GM21723 (cell line): ENCODE results near the gene TRMT10B.

Experiments
- ATAC-seq: cut with Tn5 transposase; IDR thresholded peaks from one replicate; pipeline ENCODE4 v1.9.1; 2021; ENCODE audit warnings: mild to moderate bottlenecking, moderate library complexity; ENCODE audit not compliant: unreplicated experiment

The TRMT10B gene, protein sequence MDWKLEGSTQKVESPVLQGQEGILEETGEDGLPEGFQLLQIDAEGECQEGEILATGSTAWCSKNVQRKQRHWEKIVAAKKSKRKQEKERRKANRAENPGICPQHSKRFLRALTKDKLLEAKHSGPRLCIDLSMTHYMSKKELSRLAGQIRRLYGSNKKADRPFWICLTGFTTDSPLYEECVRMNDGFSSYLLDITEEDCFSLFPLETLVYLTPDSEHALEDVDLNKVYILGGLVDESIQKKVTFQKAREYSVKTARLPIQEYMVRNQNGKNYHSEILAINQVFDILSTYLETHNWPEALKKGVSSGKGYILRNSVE

DNA sequence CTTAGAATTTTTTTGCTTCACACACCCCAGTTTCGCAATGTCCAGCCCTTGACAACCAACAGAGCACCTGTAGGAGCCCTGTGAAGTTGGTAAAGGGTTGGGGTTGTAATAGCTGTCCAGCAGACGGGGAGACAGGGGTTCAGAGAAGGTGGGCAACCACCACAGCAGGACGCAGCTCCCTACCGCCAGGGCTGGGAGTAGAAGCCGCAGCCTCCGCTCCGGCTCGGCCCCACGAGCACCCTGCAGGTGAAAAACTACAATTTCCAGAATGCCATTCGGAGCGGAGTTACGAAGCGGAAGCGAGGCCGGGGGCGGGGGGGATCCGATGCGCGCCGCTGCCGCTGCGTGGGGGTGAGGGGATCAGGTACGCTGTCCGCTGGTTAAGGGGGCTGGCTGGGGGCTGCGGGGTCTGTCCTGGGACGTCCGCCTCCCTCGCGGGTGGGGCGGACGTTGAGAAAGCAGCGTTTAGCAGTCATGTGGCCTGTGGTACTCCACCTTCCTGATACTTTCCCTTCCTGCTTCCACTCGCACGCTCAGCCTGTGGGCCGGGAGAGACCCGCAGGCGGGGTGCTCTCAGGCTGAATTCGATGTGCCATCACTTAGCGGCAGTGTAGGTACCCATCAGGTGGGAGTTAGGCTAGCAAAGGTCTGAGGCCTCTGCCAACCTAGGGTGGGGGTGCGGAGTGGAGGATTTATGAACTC, at the start of gene TRMT10B:
TRMT10B (plus strand) TSS at position 317 of the 702 bp plus-strand sequence. CDS start 8,127 bp downstream, outside the sequence.
- peak; percentile 93 for ATAC-seq

DNA sequence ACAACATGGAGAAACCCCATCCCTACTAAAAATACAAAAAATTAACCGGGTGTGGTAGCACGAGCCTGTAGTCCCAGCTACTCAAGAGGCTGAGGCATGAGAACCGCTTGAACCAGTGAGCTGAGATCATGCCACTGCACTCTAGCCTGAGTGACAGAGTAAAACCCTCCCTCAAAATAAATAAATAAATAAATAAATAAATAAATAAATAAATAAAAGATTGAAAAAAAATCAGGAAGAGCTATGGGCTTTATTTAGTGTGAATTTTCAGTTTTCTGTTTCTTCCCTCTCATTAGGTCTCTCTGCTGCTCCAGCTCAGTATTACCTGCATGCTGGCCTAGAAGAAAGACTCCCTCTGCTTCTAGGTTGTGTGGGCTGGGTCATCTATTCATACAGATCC, 47.8 kb upstream of the TRMT10B start:
- no peak for ATAC-seq

DNA sequence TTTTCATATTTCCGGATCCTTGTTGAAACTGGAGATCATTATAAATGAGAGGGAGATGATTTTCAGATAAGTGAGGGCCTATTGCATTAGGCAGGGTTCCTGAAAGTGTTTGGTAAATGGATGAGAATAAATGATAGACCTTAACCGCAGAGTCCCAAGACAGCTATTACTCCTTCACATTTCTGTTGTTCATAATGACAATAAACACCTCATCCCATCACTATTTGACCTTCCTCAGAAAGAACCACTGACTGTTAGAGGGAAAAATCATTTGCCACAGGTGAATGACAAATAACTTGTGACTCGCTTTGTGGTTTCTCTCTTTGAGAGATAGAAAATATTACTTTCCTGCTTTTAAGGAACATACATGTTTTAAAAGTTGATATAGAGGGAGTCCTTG, 47.3 kb upstream of the TRMT10B start:
- no peak for ATAC-seq

DNA sequence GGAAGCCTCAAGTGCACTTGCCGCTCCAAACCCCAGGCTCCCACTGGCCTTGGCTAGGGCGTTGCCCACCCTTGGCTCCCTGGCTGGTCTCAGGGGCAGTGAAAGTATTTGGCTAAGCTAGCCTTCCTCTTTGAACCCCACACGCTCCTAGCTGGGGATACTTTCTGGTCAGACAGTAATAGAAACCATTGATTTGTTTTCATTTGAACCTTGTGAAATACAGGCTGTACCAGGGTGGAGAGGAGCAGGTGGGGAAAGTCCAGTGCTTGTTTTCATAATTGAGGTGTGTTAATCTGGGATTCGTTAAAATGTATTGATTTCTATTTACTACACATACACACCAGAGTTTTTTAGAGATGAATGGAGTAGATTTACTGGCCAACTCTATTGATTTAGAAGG, 45.9 kb upstream of the TRMT10B start:
- no peak for ATAC-seq

DNA sequence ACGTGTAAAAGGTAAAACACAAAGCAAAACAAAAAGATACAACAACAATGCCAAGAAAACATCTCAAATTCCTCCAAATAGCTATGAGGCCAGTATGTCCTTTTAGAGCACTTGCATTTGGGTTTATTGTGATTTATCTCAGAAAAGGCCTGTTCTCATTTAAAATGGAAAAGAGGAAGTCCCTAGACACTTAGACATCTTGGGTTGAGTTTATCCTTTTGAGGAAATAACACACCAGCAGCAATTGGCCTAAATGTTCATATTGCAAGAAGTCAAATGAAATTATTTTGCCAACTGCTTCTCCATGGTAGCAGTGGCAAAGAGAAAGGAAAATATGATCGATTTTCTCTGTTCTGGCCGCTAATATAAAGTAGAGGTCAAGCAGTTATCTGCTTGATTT, 43.6 kb upstream of the TRMT10B start:
- ATAC-seq = no peak

DNA sequence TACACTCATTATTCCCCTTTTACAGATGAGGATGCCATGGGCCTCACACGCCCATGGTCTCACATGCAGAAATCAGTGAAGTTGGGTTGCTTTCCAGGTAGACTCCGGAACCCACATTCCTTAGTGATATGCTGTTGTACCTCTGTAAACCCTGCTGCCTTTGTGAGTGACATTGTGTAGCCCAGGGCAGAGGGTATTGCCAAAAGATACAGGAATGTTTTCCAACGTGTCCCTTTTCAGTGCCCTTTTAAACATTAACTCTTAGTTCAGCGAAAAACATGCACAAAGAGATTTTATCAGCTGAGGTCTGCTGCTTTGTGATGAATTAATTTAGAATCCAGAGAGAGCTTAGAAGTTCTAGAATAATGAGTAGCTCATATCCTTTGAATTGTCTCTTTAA, 38.3 kb upstream of the TRMT10B start:
- no peak for ATAC-seq

DNA sequence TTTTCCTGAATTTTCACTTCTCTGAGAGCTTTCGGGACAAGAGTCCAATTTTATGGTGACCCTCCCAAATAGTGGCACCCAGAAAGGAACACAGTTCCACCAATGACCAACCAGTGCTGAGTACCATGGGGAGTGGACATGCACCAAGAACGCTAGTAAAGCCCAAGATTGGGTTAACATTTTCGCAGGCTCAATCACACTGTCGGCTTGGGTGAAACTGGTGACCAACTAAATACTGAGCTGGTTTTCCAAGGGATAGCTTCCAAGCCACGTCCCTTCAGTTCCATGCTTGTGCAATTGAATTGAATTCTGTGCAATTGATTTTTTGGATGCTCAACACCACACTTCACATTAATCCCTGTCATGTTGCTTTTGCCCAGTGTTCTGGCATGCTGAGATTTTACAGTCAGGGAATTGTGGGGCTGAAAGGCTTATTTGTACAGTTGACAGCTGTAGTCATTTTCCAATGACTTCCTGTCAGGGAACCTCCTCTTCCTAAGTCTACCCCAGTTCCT, 37.6 kb upstream of the TRMT10B start:
- ATAC-seq = no peak

DNA sequence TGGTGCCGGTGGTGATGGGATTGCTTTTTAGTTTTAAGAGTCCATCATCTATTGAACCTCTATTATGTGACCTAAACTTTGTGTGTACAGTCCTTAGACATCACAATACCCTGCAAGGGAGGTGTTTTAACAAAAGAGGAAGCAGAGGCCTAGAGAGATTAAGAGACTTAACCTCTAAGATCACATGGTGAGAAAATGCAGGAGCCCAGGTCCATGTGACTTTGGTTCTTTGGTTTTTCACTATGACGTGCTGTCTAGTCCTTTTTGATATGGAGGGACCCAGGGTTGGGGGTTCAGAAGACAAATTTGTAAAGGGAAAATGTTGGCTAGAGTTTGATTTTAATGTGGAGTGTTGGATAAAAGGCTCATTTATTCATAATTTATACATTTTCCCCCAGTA, 34.1 kb upstream of the TRMT10B start:
- no peak for ATAC-seq

DNA sequence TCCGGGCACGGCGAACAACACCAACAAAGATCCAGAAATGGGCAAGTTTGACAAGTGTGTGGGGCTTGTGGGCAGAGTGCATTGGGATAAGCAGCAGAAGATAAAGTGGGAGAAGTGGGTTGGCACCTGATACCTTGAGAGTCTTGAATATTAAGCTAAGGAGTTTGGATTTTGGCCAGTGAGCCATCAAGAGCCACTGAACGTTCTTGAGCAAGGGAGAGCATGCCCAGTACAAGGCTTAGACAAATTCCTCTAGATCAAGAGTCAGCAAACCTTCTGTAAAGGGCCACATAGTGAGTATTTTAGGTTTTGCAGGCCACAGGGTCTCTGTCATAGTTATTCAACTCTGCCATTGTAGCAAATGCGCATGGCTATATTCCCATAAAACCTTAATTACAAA, 26.6 kb upstream of the TRMT10B start:
- no peak for ATAC-seq

DNA sequence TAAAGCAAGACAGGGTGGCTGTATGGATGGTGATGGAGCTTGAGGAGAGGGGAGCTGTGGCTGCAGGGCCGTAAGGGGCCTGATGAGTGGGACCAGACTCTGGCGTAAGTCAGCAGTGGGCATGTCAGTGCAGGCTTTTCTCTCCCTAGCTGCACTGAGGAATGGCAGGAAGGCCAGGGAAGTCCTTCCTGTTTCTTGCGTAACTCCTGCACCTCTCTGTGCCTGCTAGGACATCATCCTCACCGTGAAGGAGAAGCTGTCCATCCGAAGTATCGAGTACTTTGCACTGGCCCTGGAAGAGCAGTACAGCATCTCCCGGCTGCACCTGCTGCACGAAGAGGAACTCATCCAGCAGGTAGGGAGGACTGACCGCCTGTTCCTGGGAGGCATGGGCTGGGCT, 24.1 kb upstream of the TRMT10B start:
- ATAC-seq = no peak

DNA sequence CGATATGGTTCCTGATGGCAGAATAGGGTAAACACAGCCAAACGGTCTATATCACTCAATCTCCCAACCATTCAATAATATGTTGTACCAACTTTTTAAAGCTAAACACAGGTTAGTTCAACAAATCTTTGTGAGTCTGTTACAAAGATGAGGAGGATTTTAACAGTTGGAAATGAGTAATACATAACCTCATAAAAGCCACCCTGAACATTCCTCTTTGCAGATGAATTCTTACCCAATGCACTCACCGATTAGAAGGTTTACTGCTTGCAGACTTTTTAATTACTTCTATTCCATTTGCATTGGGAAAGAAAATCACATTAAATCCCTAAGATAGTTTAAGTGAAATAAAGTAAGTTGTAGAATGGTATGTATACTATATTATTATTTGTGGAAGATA, 23.3 kb upstream of the TRMT10B start:
- ATAC-seq = no peak

DNA sequence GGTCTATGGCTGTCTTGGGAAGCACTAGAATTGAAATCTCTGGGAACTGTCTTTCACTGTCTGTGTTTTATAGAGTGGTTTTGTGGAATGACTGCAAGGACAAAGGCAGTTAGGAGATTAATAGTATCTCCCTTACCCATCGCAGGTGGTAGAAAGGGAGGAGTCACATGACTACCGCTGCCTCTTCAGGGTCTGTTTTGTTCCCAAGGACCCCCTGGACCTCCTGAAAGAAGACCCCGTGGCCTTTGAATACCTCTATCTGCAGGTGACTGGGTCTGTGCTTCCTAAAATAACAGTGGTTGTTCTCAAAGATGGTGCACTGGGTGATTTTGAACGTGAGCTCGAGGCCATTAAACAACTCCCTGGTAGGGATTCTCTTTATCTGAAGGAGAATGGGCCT, 22.8 kb upstream of the TRMT10B start:
- ATAC-seq = no peak

DNA sequence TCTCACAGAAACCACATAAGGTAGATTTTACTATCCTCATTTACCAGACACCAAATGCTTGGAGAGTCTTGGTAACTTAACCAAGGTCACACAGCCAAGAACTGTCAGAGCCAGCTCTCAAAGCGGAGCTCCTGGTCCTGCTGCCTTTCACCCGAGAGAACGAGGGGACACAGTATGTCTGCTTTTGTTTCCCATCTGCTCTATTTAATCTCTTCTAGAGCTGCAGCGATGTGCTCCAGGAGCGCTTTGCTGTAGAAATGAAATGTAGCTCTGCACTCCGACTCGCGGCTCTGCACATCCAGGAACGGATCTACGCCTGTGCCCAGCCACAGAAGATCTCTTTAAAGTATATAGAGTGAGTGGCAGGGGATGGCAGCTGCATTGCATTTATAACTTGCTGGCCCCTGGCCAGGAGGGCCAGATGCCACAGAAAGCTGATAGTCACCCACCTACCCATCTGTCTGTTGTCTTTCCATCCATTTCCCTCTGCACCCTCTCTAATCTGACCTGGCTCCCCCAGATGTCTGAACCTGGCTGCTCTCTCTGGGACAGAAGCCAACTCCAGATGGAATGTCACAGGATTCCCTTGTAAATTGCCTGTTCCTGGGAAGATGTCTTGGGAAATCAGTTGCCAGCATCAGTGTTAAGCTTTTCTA, 21.4 kb upstream of the TRMT10B start:
- ATAC-seq = no peak

DNA sequence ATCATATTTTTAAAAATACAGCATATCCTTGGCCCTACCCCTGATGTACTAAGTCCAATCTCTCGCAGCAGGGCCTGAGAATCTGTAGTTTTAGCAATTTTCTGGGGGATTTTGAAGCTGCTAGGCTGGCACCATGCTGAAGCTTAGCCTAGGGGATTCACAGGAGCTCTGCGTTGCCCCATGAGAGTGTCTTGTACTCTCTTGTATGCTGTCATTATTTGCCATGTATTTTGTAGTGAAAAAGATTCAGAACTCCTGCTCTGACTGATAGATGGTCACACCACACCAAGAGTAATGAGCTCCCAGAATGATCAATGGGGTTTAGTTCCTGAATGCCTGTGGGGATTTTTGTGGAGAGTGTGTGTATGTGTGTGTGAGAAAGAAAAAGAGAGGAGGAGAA, 20.7 kb upstream of the TRMT10B start:
- no peak for ATAC-seq

DNA sequence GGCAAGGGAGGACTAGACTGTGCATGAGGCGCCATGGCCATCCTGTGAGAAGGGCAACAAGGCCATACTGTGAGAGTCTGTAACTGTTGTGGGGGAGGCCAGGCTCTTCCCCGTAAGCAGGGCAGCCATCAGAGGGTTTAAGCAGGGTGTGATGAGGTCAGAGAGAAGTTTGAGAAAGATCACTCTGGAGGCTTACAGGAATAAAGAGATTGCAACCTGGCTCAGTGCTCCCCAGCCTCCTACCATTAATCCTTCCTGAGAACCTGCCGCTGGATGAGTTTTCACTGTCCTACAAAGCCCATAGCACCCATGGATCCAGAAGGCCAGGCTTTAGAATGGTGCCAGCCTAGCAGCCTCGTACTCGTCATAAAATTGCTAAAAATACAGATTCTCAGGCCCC, 14.4 kb upstream of the TRMT10B start:
- no peak for ATAC-seq

DNA sequence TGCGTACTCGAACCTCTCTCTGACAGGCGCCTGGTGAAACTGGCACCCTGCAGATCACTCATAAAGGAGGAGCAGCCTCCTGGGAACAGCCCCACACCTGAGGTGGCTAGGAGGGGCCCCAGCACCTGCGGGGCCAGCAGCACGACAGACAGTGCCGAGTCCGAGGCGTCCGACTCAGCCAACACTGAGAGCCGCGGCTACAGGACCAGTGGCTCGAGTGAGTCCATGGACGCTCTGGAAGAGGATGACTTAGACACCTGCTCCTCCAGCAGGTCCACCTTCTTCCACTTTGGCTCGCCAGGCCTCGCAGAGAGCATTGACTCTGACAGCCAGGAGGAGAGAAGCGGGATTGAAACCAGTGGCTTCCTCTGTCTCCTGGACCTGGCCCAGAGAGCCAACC, 13.5 kb upstream of the TRMT10B start:
- no peak for ATAC-seq

DNA sequence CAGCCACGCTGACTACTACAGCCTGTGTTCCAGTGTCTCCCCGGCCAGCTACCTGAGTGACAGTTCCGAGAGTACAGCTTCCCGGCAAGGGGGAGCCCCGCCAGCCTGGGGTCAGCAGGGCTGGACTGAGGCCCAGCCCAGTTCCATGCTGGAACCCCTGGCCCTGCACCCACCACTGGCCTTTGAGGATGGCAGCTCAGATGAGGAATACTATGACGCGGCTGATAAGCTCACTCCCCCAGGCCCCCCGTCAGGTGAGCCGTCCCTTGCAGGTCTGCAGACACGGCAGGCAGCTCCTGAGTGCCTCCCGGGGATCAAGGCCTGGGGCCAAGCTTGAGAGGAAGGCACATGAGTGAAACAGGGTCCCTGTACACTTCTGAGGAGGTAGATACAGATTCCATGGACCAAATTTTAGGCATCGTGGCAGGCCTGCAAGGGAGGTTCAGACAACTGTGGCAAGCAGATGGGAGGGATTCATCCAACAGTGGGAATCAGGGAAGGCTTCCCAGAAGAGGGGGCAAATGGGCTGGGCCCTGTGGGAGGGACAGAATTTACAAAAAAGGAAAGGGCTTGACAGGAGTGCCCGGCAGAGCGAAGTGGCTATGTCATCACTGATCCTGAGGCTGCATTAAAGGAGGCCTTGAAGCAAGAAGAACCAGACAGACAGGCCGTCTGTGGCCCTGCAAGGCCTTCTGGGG, 12.8 kb upstream of the TRMT10B start:
- ATAC-seq = no peak

DNA sequence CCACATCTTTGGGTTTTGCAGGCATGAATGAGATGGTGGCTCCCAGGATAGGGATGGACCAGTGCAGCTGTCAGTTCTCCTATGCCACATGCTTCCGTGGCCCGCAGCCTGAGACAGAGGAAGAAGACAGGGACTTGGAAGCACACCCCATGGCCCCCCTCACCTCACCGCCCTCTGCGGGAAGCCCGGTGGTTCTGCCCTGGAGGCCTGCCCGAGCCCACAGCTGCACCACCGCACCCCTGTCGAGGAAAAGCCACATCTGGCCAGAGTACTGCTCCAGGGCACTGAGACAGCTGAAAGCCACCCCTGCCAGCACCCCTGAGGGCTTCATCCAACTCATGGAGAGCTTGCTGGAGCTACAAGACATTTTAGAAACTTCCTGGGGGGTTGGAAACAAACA, 7.6 kb upstream of the TRMT10B start:
- no peak for ATAC-seq

DNA sequence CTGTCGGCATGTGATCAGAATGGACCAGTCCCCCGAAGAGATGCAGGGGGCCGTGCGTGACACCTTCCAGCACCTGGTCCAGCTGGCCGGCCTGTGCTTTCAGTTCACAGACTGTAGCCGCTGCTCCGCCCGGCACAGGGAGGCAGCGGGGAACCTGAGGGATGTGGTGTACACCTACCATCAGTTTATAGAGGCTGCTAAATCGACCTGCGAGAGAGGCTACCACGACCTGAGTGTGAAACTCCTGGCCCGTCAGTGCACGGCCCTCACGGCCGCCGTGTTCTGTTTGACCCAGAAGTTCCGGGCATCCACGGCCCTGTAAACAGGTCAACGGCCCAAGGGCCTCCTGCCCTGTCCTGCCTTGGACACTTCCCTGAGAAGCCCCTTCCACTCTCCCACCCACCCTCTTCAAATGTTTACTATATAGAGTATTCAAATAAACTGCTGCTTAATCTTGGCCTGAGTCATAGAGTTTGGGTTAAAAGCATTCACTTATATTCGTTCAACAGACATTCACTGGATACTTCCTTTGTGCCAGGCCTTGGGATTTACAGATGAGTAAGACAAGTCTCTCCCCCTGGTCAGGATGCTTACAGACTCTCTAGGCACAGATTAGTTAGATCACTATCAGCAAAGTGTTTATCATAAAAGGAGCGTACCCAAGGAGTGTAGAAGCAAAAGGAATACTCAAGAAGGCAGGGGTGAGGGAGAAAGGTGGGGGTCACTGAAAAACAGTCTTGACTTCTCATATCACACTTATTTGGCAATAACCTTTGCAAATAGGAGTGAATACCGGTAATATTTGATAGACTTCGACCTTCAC, 6.9 kb upstream of the TRMT10B start:
- ATAC-seq = no peak

DNA sequence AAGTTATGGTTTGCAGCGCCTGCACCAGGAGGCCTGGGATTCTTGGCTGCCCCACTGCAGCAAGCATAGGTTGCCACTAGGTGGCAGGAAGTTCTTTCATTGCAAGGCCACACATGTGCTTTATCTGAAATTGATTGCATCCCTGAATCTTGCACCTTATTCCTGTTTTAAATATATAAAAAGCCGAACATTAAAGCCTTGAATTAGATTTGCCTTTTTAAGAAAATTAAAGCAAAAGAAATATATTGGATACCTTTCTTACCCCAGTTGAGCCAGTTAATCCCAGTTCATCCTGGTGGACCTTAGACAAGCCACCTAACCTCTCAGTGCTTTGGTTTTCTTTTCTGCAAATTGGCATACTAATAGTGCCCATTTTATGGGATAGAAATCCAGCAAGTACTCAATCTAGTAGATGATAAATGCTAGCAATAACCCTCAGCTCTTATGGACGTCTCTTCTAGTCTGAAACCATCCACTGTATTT, 6.3 kb upstream of the TRMT10B start:
- ATAC-seq = peak; percentile 83
